Spleen (tissue), 11 donors: Measurements from ENCODE around the gene TNNI3. TPM values are rescaled to one million over a fixed set of nuclear protein-coding genes. Genes with fewer than 3 reads are reported as not detected.
A peak's percentile ranks its signal among the peaks of the same experiment; 100 is the strongest.

Experiments used
- DNase-seq: peaks from one replicate; pipeline ENCODE4 v3.0.0-alpha.2; 2020
- H3K27ac ChIP-seq, 8 donors: fragments of 200-600 bp; sonication (generic) in 7 of 8; 1 replicate in 4 of 8; 2 replicates in 4 of 8; pipeline versions ENCODE4 v1.5.0 to v1.8.0; 2016 to 2021; ENCODE audit warnings: inconsistent platforms in 4 of 8, mild to moderate bottlenecking in 4 of 8, moderate library complexity in 1 of 8
- H3K27me3 ChIP-seq, 7 donors: fragments of 200-600 bp; sonication (generic) in 6 of 7; replicated peaks in 1 of 7; 1 replicate in 4 of 7; 2 replicates in 3 of 7; pipeline versions ENCODE4 v1.5.0 to v1.8.0; 2016 to 2021; ENCODE audit warnings: inconsistent platforms in 3 of 7, mild to moderate bottlenecking in 1 of 7
- H3K36me3 ChIP-seq, 6 donors: fragments of 200-600 bp; sonication (generic) in 5 of 6; 1 replicate in 4 of 6; 2 replicates in 2 of 6; pipeline versions ENCODE4 v1.5.0 to v1.8.0; 2016 to 2021; ENCODE audit warnings: inconsistent platforms in 2 of 6
- H3K4me1 ChIP-seq, 6 donors: fragments of 200-600 bp; sonication (generic) in 5 of 6; 1 replicate in 3 of 6; 2 replicates in 3 of 6; pipeline versions ENCODE4 v1.5.0 to v1.8.0; 2016 to 2021; ENCODE audit warnings: inconsistent platforms in 3 of 6
- H3K4me3 ChIP-seq, 8 donors: fragments of 200-600 bp; sonication (generic) in 7 of 8; 1 replicate in 4 of 8; 2 replicates in 4 of 8; pipeline versions ENCODE4 v1.5.0 to v1.8.0; 2016 to 2021; ENCODE audit warnings: inconsistent platforms in 4 of 8, mild to moderate bottlenecking in 4 of 8, moderate library complexity in 2 of 8
- H3K9me3 ChIP-seq, 8 donors: fragments of 200-600 bp; sonication (generic) in 7 of 8; 1 replicate in 4 of 8; 2 replicates in 4 of 8; pipeline versions ENCODE4 v1.5.0 to v1.8.0; 2016 to 2021; ENCODE audit warnings: inconsistent platforms in 4 of 8
- CTCF ChIP-seq, 11 experiments: fragments of 200-600 bp in 7 of 11; fragments of 450-650 bp in 4 of 11; sonication (generic) in 4 of 11; IDR thresholded peaks in 8 of 11; conservative IDR thresholded peaks in 3 of 11; 1 replicate in 7 of 11; 2 replicates in 4 of 11; pipeline versions ENCODE4 v1.4.0 to v1.8.0; 2016 to 2021; ENCODE audit warnings: antibody characterized with exemption in 11 of 11, inconsistent platforms in 4 of 11, mild to moderate bottlenecking in 1 of 11
- POLR2A ChIP-seq, 3 donors: fragments of 450-650 bp; IDR thresholded peaks; one replicate each; pipeline ENCODE4 v1.5.1; 2017; ENCODE audit warnings: antibody characterized with exemption in 3 of 3, mild to moderate bottlenecking in 1 of 3
- POLR2AphosphoS5 ChIP-seq, 3 donors: sonication (generic); formaldehyde crosslinking; IDR thresholded peaks; one replicate each; pipeline ENCODE4 v1.5.1; 2017; ENCODE audit warnings: antibody characterized with exemption in 3 of 3
- WGBS, 5 donors: extraction: QIAGEN DNeasy Blood & Tissue Kit in 3 of 5; methylation state at CpG; one replicate each; pipeline versions ENCODE4 v1.1.5 to v1.1.7; 2013 to 2018; 5-methylcytosine and 5-hydroxymethylcytosine counted together
- intact Hi-C: fragments of 100-400 bp; cut with DNase I; formaldehyde crosslinking; loops from one replicate; pipeline ENCODE4 v1.15.0; 2023; ENCODE audit warnings: low total_unique reads
- polyA plus RNA-seq, 3 donors: library from polyadenylated mRNA; stranded (reverse); fragments of 200-250 nt; gene quantifications; one replicate each; pipeline ENCODE4 v1.2.1, GENCODE V29; 2013
- total RNA-seq, 7 donors: library from RNA; depleted of rRNA in 3 of 7; stranded (reverse); fragments of >200 nt in 3 of 7; fragmentation: NEBNext Ultra II Directional in 4 of 7; extraction: Animal tissue kit (Norgen Biotek cat#: 25700) in 4 of 7; gene quantifications; one replicate each; pipeline versions ENCODE4 v1.1.0 to v1.2.1, GENCODE V29; 2016 to 2021
- donor health status: healthy with polysubstance abuse.
- donor health status: DM: no; HTN: no; CAD: no; lungs with moderate emphysema.
- donor health status: DM: no; HTN: no; CAD: no.
- donor health status: Bipolar disorder and iron deficiency.
- donor health status: healthy.
- donor health status: DM: no; HTN: no; CAD: no.
- donor health status: DM: yes; HTN: yes; CAD: no.

The TNNI3 gene
- total and polyA plus RNA-seq, 10 donors, result 0.15 to 0.74 (median 0.70) TPM; not detected in 7

GRCh38 chr19:55153652-55154264 lies 3.8 kb downstream of the TNNI3 start:
- H3K27me3 ChIP-seq, result peaks cover 0 to 59% (median 26%) of the 10 kb centered on the region in 7 donors
- TF ChIP-seq CTCF (IDR thresholded peaks at IDR 0.05 in 8 of 11, conservative IDR thresholded peaks at IDR 0.05 in 3 of 11) (no peak), POLR2A (IDR thresholded peaks at IDR 0.05) (no peak), POLR2AphosphoS5 (IDR thresholded peaks at IDR 0.05) (no peak)
- peaks cover 0 to 17% (median 3%) of the 10 kb centered on the region in 6 donors for H3K4me1 ChIP-seq
- no peak overlapping the region for H3K4me3 ChIP-seq
- intact Hi-C loops, result no loop called here
- H3K9me3 ChIP-seq, result peaks cover 0 to 14% (median 9%) of the 10 kb centered on the region in 8 donors
- no peak for DNase-seq
- H3K36me3 ChIP-seq, result no peaks in the 10 kb centered on the region
- H3K27ac ChIP-seq, result no peak overlapping the region
- WGBS, 5 donors, result 77 to 89% (median 81%) methylated on average over 12 of the region's 12 CpGs

GRCh38 chr19:55152017-55152416 lies 5.5 kb downstream of the TNNI3 start:
- H3K27ac ChIP-seq, result peak overlapping the region in 6 of 8 donors; percentile 11 to 65 (median 41)
- H3K4me3 ChIP-seq, result no peak overlapping the region
- H3K36me3 ChIP-seq, result no peaks in the 10 kb centered on the region
- H3K4me1 ChIP-seq, result peaks cover 0 to 13% (median 3%) of the 10 kb centered on the region in 6 donors
- peaks cover 0 to 14% (median 9%) of the 10 kb centered on the region in 8 donors for H3K9me3 ChIP-seq
- H3K27me3 ChIP-seq, result peaks cover 2 to 59% (median 24%) of the 10 kb centered on the region in 7 donors
- DNase-seq, result no peak
- intact Hi-C loops, result no loop called here
- TF ChIP-seq POLR2A (IDR thresholded peaks at IDR 0.05) (no peak), POLR2AphosphoS5 (IDR thresholded peaks at IDR 0.05) (no peak), CTCF (IDR thresholded peaks at IDR 0.05 in 8 of 11, conservative IDR thresholded peaks at IDR 0.05 in 3 of 11) (no peak)

GRCh38 chr19:55149078-55150003 lies 8.2 kb downstream of the TNNI3 start, which contains the start of gene TNNT1:
Gene TNNT1, minus strand, starts transcription at chr19:55149206. Its CDS starts 2,049 bp downstream, at chr19:55147157.
- TF ChIP-seq CTCF (IDR thresholded peaks at IDR 0.05 in 8 of 11, conservative IDR thresholded peaks at IDR 0.05 in 3 of 11), result no peak
- TF ChIP-seq POLR2AphosphoS5 (IDR thresholded peaks at IDR 0.05), result no peak
- H3K36me3 ChIP-seq, result no peaks in the 10 kb centered on the region
- no peak within 1 kb of the TSS for H3K27ac ChIP-seq
- peaks cover 0 to 14% (median 8%) of the 10 kb centered on the region in 8 donors for H3K9me3 ChIP-seq
- no peak for DNase-seq
- 18 to 30% (median 22%) methylated on average over 15 to 18 of the region's 18 CpGs for WGBS, 5 donors
- intact Hi-C loops, result loop anchor here (10.0 kb wide), 1 partner anchor 355 kb away; no protein-coding TSS in a partner anchor
- H3K27me3 ChIP-seq, result peaks cover 4 to 66% (median 39%) of the 10 kb centered on the region in 7 donors
- no peak within 1 kb of the TSS for H3K4me3 ChIP-seq
- H3K4me1 ChIP-seq, result peaks cover 0 to 23% (median 12%) of the 10 kb centered on the region in 6 donors
